HG03066 (cell line): ENCODE measurements around the gene ARHGAP26.
"Not testable (repeated sequence)": the region's sequence is repeated elsewhere in the genome, so short reads cannot be mapped to it uniquely, and the experiment has no call there.

Experiments used
- ATAC-seq: cut with Tn5 transposase; IDR thresholded peaks from one replicate; pipeline ENCODE4 v1.9.1; 2021; ENCODE audit warnings: low read depth; ENCODE audit not compliant: unreplicated experiment

The ARHGAP26 gene

DNA sequence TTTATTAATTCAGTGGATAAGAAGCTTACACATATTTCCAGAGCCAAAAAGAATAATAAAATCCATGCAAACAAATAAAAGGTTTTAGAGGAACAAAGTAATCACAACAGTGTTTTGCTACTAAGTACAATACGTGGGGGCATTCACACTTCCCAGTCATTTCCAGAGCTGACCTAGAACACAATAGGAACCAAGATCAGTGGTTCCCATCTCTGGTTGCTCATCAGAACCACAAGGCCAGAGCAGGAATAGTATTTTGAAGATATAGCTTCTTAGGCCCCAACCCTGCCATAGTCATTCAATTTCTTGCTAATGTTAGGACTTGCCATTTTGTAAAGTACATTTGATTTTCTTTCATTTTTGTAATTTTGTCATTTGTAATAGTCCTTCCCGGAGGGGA, 417.9 kb downstream of the ARHGAP26 start:
- ATAC-seq = no peak

DNA sequence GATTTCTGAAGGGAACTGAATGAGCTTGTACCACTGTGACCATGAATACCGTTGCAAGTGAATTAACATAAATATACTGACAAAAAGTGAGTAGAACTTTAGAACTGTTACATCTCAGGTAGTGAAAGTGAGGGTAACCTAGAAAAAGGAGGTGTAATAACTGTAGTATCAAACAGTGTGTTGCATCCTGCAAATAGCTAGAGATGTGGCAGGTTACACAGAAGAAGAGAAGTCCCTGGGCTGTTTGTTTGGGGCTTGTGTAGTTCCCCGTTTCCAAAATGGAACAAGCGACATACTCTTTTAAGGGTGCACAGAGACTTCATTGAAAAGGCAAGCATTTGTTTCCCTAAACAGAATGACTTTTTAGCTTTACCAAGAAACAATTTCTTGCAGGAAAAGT, 418.5 kb downstream of the ARHGAP26 start:
- no peak for ATAC-seq

DNA sequence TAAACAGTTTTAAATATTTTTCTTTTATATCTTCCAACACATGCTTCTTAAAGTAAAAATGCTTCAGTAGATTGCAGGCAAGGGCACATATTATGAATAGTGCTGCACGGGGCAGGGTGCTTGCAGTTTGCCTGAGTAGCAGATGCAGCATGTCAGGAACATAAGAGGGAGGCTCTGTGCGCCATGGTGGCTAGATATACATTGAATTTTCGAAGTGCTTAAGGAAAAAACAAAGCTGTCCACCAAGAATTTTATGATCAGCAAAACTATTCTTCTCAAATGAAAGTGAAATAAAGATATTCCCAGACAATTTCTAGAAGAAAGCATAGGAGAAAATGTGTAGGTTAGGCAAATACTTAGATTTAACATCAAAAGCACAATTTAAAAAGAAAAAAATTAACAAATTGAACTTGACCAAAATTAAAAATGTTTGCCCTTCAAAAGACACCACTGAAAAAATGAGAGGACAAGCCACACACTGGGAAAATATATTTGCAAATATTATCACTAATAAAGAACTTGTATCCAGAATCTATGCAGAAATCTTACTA, 420.2 kb downstream of the ARHGAP26 start:
- no peak for ATAC-seq

DNA sequence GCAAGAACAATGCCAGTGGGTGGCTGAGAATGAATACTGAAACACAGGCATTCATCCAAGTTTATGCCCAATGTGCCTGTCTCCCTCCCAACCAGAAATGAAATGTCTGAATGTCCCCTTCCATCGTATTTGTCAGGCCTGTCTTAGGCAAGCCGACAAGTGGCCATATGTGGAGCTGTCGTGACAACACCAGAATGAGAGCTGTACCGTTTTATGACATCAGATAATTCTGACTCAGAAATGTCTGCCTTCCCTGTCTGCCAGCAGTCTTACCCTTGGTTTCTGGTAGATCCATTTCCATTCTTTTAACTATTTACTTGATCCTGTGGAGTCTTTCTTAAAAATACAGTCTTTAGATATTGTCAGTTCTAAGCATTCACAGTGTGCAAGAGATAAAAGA, 421.5 kb downstream of the ARHGAP26 start:
- ATAC-seq = no peak

DNA sequence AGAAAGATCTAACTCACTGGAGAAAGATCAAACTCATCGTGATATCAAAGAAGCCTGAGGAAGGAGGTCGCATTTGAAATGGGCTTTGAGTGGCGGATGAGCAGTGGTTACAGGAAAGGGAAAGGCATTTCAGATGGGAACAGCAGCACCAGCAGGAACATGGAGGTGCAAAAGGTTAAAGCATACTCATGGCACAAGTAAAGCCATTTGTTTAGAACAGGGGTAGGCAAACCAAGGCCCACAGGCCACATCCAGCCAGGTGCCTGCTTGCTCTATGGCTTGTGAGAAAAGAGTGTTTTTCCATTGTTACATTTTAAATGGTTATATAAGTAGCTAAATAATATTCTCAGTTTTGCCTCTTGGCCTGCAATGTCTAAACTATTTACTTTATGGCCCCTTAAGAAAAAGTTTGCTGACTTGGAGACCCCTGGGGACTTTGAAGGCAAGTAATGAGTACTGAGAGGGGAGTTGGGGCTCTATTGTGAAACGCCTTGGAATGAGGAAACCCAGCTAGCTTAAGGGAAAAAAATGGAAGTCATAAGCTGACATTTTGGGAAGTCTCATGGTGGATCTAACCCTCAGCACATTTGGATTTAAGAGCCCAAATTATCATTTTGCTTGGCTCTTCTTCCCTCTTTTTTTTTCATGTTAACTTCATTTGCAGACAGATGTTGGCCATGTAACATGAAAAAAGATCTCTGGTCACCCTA, 422.2 kb downstream of the ARHGAP26 start:
- no peak for ATAC-seq

DNA sequence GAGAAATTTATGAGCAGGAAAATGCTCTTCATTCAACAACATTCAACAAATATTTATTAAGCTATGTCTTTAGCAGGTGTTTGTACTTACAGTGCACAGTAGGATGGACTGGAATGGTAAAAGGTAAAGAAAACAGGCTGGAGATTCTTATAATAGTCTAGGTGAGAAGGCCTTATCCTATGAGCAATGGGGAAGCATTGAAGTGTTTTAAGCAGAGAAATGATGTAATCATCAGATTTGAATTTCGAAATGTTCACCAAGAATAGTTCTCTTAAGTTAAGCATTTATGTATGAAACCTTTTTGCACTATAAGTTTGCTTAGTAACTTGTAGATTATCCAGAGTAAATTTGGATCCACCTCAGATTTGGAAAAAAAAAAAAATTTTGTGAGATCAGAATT, 424.0 kb downstream of the ARHGAP26 start:
- ATAC-seq = no peak

DNA sequence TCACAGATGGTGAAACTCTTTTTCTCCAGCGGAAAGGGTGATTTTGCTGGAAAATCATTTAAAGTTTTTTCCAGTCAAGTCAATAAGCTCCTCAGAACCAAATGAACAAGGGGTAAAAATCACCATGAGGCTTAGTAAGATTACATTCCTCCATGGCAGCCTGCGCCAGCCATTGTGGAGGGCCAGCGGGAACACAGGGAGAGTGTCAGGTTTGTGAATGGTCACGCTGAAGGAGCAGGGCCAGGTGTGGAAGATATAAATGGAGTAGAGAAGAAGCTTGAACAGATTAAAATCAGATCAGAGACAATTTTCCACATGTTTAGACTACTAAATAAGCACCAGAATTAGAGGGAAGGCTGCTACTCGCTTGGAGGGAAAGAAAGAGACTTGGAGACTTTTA, 424.5 kb downstream of the ARHGAP26 start:
- ATAC-seq = no peak

DNA sequence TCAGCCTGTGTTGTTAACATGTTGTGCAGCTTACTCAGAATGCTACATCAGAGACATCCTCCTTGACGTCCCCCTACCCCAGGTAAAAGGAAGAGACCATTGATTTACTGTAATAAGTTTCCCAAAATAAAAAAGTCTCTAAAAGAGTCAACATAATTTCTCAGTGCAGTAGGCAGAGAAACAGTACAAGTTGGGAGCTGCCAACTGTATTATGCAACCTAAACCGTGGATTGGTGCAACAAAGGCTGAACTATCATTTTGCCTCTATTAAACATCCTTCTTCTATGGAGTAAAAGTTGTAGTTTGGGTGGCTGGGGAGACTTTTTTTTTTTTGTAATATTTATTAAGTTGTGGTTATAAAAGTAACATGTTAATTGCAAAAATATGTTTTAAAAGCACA, 425.3 kb downstream of the ARHGAP26 start:
- ATAC-seq = no peak

DNA sequence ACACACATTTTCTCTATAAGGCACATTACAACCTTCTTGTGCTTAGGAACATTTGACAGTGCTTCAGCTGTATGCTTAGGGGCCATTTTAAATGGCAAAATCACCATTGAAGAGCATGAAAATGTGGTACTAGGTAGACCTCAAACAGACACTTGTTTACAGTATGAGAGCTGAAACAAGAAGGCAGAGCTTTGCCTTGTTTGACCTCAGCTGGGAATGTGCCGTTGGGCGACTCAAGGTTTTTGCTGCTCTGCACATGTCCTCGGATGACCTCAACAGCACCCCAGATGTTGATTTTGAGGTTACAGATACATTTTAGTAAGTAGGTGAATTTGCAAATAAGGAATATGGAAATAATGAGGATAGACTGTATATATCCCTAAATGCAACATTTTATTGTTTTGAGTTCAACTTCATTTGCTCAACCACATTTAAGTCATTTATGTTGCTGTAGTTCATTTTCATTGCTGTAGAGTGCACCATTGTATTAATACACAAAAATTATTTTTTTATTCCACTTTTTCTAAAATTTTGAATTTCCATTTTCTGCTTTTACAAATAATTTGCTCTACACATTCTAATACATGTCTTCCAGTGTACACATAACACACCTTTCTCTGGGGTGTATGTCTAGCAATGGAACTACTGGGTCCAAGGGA, 426.6 kb downstream of the ARHGAP26 start:
- ATAC-seq = no peak

DNA sequence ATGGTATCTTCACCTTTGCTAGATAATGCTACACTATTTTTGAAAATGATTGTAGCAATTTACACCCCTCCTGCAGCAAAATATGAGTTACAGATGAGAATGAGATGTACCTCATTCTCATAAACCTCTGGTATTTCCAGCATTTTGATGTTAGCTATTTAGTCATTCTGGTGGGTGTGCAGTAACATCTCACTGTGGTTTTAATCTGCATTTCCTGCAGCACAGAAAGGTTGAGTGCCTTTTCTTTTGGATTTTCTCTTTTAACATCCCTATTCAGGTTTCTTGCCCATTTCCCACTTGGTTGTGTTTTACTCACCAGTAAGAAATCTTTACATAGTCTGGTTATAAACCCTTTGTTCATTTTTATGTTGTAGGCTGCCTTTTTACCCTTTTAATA, 427.1 kb downstream of the ARHGAP26 start:
- no peak for ATAC-seq

DNA sequence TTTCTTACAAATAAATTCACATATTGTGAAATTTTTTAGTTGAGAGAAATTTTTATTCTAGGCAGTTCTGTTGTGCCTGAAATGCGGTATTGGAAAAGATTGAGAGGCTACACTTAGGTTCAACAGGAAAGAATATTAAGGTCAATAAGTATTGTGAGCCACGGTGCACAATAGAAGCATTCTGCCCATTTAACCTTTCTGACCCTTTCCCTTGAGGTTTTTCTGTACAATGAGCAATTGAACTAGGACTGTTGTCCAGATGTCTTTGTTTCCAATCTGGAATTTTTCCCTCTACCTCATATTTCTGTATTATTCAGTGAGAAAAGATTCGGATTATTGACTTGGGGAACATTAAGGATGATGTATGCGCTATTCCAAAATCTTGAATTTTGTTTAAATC, 428.2 kb downstream of the ARHGAP26 start:
- ATAC-seq = no peak

DNA sequence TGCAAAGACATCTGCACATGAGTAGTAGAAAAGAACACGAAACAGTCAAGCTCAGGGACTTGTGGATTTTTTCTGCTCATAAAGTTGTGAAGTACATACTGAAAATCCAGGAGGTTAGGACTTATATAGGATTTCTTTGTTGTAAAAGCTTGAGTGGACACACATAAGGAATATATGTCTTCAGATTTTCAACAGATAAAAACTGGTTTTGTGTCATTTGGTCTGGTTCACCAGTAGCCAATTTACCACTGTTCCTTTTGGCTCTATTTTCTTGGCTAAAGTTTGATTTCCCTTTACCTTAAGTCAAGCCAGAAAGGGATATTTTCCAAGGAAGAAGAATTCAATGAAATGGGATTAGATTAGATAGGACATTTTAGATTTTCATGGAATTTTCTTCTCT, 429.0 kb downstream of the ARHGAP26 start:
- ATAC-seq = no peak

DNA sequence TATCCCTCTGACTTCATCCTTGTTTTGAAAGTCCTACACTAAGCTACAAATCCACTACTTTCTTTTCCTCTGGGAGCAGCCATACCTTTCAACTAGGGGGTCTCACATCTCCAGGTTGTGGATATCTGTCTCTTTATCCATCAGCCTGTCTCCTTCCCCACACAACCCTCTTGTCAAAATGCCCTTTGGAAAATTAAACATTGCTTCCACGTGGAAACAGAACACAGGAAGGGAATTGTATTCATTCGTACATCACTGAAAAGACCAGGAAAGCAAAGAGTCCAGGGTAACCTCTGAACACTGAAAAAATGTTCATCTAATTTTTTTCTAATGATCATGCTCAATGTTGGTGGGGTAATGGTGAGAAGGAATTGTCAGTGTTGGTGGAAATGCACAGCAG, 429.7 kb downstream of the ARHGAP26 start:
- ATAC-seq = no peak

DNA sequence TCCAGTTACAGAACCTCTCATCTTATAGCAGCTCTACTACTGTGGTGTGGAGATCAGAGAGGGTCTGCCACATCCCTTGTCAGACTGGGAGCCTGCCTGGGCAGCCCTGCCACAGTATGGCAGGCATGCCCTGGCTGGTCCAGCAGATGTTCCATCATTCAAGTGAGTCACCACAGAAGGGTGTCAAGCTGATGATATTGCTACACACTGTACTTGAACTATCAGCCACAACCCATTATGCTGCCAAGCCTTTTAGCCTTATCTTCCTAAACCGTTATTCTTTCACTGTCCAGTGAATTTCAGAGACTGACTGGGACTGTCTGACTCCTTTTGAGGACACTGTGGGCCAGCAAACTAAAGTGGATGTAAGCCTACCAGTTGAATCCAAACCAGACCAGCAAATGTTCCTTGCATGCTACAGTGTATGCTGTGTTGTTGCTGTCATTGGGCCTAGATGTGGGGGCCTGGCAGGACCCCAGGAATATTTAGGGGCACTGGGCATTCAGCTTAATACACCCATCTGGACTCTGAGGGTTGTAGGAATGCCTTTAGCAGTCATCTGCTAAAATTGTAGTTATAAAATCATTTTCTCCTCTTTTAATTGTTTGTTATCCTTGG, 430.7 kb downstream of the ARHGAP26 start:
- no peak for ATAC-seq

DNA sequence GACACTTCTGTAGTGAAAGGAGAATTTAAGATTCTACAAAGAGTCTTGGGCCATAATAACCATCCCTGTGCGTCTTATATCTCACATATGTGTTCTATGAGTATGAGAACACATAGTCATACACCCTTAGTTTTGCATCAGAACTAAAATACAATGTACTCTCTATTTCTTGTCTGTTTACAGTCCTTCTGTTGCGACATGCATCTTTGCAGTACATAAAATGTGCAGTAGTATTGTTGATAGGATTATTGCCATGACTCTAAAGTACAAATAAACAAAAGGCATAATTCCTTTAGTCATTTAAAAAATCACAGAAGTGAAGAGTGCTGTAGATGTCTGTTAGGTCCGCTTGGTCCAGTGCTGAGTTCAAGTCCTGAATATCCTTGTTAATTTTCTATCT, 431.4 kb downstream of the ARHGAP26 start:
- no peak for ATAC-seq

DNA sequence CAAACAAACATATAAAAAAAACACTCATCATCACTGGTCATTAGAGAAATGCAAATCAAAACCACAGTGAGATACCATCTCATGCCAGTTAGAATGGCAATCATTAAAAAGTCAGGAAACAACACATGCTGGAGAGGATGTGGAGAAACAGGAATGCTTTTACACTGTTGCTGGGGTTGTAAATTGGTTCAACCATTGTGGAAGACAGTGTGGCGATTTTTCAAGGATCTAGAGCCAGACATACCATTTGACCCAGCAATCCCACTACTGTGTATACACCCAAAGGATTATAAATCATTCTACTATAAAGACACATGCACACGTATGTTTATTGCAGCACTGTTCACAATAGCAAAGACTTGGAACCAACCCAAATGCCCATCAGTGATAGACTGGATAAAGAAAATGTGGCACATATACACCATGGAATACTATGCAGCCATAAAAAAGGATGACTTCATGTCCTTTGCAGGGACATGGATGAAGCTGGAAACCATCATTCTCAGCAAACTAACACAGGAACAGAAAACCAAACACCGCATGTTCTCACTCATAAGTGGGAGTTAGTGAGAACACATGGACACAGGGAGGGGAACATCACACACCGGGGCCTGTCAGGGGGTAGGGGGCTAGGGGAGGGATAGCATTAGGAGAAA, 433.3 kb downstream of the ARHGAP26 start:
- not testable (repeated sequence) for ATAC-seq

DNA sequence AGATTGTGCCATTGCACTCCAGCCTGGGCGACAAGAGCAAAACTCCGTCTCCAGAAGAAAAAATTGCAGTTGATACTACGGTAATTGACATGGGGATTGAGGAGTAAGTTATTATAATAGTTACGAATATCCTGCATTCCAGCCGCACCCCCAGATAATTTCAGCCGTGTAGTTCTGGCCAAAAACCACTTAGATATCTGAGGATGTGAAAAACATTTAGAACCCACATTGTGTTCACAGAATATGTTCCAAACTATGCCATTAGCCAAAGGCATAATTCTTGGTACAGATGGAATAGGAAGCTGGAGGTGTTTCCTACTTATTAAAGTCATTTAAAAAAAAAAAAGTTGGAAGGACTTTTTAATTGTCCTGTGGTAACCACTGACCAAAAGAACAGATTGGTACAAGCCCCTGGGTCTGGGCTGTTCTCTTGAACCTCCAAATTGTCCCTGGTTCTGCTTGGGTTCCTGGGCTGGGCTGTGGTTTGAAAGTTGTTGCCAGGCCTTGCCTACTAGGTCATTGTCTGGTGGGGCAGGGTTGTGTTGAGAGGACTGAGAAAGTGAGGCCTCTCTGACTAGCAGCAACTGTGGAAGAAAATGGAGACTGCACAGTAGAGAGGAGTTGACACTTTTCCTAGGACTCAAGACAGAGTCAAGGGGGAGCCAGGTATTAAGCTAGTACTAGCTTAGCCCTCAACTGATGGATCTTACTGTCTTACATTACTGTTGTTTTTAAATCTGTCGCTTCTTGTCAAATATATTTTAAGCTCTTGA, 434.5 kb downstream of the ARHGAP26 start:
- no peak for ATAC-seq

DNA sequence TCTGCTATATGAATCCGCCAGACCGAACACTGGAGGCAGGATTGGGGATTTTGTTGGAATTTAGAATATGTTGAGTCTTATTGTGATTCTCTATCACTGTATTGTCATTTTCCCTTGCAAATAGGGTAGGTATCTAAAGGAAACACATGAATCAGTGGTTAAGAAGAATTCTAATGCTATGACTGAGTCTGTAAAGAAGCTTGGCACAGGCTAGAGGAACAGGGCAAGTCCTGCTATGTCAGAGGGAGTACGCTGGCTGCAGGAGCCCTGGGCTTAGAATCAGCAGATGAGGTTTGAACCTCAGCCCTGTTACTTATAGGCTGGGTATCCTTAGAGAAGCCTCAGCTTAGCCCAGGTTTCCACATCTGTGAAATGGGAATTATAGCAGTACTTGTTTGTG, 435.2 kb downstream of the ARHGAP26 start:
- ATAC-seq = no peak

DNA sequence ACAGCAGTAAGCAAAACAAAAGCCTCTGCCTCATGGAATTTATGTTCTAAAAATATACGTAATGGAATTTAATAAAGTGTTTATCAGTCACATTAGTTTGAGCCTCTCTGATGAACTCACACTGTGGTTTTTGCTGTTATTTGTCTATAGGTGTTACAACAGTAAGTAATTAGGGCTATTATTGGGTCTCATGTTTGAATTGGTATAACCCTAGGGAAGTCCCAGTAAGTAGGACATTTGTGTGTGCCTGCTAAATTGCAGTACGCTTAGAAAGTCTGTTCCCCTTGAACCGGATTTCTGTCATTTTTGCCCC, 435.7 kb downstream of the ARHGAP26 start:
- ATAC-seq = no peak

DNA sequence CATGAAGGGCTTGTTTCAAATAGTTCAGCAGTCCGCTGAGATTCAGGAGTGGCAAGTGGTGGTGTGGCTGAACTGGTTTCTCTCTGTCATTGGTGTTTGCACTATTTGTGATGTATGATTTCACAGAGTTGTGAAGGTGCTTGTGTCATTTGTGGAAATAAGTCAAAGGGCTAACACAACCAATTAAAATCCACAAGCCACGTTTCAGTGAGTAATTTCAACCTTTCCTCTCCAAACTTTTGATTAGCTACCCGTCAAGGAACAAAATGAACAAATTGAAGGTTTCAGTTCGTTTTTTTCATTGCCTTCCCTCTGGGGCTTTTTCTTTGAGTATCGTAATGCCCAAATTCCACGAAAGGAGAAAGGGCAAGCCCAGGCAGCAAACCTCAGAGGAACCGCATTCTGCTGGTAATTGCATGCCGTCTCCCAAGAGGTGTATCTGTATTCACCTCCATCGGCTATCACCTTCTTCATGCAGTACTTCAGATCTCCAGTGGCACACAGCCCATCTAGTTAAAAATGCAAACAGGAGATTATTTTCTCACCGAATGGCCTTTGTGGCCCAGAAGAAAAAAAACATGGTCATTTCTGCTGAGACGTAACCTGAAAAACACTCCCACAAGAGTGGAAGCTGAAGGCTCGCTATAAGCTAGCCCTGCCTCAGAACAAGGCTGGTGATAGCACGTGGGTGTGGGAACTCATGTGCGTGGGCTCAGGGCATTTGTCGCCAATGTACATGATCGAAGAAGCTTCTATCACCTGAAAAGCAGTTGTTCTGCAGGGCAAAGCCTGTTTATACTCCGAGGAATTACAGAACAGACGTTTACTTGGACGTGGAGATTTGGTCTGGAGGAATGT, 436.2 kb downstream of the ARHGAP26 start:
- peak; percentile 49 for ATAC-seq
